Activated CD4-positive, alpha-beta T cell treated with anti-CD3 and anti-CD28 coated beads, Interleukin-2, amount 50 U/mL, for 48 hours (primary cell): Measurements from ENCODE around the gene TREX2.
A peak's percentile ranks its signal among the peaks of the same experiment; 100 is the strongest.

Experiments
- DNase-seq, 2 experiments: peaks; one replicate each; pipeline ENCODE4 v3.0.0-alpha.2; 2020

The TREX2 gene

DNA sequence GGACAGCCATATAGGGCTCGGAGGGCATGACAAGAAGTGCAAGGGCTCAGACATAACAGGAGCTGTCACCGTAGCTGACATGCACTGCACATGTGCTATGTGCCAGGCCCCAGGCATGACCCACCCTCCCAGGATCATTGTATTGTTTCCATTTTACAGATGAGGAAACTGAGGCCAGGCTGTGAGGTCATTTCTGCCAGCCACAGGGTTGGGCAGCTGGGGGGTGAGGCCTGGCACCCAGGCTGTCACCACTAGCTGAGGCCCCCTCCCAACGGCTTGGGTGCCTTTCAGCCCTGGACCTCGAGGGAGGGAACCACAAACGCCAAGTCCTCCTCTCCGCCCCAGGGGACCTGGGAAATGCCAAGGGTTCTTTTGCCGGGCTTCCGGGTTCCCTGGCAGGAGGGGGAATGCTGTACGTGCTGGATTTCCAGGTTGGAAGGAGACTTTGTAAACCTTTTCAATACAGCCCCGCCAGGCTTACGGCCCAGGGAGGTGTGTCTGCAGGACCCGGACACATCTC, 12.6 kb downstream of the TREX2 start:
- no peak for DNase-seq

DNA sequence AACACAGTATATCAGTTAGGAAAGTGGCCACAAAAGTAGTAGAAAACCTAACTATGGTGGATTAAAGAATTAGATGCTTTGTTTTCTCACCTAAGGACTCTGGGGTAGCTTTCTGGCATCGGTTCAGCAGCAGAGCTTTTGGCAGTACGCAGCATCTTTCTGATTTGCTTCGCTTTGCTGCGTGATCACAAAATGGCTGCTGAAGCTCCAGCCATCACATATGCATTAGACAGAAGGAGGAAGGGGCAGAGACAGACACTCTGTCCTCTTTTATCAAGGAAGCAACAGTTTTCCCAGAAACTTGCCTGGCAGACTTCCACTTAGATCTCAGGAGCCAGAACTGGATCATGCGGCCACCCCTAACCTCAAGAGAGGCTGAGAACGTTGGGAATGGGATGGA, 15.1 kb downstream of the TREX2 start:
- DNase-seq: no peak

DNA sequence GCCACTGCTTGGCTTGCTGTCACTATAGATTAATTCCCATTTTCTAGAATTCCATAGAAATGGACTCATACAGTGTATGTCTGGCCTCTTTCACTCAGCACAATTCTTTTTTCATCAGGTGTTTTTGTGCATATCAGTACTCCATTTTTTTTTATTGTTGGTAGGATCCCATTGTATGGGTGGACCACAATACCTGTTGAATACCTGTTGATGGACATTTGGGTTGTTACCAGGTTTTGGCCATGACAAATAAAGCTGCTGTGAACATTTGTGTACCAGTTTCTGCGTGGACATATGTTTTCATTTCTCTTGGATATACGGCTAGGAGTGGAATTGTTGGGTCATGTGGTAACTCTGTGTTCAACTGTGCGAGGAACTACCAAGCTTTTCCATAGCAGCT, 19.7 kb downstream of the TREX2 start:
- no peak for DNase-seq

DNA sequence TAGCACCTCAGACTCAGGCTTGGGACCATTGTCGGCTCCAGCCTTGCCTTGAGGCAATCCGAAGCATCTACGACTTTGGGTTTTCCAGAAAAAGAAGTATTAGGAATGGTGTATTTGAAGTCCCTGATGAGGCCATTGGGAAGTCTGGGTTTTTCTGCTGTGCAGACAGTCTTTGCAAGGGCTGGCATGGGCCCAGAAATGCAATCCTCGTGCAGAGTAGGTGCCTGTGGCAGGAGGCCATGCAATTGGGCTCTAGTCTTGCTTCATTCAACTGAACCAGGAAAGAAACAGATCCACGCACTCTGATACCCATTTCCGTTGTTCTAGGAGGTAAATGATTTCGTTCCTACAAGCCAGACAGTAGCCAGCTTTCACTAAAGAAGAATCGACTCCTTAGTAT, 22.2 kb downstream of the TREX2 start:
- no peak for DNase-seq

DNA sequence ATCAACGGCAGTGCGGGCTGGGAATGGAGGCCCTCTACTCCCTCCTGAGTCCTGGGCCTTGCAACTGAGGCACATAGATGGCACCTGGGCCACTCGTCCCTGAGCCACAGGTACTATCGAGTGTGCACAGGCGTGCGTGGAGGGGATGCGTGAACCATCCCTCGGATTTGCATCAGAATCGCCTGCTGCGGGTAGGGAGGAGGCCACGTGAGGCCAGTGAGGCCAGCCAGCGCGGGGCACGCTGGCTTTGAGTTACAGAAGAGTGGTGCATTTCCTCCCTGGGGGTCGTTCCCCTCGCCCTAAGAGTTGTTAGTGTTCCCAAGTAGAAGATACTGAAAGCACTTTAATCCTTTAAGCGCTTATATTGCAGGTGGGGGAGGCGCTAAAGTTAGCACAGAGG, 24.0 kb downstream of the TREX2 start:
- no peak for DNase-seq

DNA sequence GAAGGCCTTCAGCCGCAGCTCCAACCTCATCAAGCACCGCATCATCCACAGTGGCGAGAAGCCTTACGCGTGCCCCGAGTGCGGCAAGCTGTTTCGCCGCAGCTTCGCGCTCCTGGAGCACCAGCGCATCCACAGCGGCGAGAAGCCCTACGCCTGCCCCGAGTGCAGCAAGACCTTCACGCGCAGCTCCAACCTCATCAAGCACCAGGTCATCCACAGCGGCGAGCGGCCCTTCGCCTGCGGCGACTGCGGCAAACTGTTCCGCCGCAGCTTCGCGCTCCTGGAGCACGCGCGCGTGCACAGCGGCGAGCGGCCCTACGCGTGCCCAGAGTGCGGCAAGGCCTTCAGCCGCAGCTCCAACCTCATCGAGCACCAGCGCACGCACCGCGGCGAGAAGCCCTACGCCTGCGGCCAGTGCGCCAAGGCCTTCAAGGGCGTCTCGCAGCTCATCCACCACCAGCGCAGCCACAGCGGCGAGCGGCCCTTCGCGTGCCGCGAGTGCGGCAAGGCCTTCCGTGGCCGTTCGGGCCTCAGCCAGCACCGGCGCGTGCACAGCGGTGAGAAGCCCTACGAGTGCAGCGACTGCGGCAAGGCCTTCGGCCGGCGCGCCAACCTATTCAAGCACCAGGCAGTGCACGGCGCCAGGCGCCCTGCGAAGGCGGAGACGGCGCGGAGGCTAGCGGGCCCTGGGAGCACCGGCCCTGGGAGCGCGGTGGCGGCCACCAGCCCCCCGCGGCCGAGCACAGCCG, 24.8 kb downstream of the TREX2 start:
- DNase-seq: no peak

DNA sequence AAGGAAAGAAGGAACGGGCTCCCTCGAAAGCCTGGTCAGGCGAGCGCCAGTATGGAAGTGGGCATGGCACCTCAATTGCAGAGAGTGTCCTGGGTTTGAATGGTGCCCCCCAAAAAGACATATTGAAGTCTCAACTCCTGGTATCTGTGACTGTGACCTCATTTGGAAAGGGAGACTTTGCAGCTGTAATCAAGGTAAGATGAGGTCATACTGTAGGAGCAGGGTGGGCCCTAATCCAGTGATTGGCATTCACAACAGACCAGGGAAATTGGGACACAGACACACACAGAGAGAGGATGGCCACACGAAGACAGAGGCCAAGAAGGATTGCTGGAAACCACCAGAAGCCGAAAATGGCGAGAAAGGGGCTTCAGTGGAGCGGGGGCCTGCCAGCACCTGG, 28.2 kb downstream of the TREX2 start:
- no peak for DNase-seq

DNA sequence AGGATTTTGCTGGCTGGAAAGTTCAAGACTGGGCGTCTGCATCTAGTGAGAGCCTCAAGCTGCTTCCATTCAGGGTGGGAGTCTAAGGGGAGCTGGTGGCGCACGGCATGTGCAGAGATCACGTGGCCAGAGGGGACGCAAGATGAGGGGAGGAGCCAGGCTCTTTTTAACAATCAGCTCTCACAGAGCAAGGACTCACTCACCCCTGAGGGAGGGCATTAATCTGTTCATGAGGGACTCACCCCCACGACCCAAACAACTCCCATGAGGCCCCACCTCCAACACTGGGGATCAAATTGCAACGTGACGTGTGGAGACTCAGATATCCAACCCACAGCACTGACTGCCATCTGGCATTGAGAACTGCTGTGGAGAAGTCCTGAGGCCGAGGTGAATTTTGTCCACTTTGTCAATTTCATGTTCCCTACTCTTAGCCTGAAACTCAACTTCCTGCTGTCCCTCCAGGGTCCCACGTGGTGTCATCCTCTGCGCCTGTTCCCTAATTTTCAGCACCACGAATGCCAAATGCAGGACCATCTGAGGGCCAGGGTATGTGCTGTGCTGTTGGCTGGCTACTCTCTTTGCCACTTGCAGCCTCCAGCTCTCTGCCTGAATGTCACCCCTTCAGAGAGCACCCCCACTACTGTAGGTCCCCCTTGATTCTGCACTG, 28.9 kb downstream of the TREX2 start:
- DNase-seq: no peak

DNA sequence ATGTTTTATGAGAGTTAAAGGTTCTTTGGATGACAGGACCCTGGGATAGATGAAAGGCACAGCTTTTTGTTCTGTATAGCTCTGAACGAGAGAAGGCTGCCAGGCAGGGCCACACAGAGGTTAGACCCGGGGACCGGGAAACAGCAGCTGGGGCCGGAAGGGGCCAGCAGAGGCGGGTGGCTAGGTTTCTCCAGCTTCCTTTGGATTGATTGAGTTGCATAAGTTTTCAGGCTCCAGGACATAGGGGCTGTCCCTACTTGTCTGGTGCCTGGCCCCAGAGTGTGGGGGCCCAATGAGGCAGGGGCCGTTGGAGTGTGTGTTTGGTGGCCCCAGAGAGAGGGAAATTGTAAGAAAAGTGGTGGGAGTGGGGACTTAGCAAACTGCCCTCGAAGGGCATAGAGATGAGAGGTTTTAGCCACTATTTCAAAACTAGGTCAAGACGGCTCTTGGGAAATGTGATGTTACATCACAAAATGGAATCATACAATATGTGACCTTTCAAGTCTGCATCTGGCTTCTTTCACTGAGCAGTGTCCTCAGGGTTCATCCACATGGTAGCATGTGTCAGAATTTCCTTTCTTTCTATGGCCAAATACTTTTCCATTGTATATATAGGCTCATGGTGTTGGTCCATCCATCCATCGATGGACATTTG, 30.9 kb downstream of the TREX2 start:
- no peak for DNase-seq

DNA sequence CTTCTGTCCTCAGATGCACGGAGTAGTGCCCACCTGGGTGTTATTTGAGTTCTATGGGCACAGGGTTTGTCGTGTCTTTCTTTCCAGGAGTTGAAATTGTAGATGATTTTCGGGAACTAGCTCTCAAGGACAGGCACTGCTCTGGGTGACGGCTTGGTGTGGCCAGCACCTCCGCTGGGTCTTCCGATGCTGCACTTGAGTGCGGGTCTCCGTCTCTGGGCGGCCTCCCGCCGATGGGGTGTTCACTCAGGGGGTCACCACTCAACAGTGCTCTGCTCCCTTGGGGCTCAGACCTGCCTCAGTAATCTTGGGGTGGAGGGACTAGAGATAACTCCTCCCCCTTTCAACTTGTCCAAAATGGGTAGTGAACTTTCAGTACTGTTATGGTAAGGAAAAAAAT, 32.1 kb downstream of the TREX2 start:
- no peak for DNase-seq

DNA sequence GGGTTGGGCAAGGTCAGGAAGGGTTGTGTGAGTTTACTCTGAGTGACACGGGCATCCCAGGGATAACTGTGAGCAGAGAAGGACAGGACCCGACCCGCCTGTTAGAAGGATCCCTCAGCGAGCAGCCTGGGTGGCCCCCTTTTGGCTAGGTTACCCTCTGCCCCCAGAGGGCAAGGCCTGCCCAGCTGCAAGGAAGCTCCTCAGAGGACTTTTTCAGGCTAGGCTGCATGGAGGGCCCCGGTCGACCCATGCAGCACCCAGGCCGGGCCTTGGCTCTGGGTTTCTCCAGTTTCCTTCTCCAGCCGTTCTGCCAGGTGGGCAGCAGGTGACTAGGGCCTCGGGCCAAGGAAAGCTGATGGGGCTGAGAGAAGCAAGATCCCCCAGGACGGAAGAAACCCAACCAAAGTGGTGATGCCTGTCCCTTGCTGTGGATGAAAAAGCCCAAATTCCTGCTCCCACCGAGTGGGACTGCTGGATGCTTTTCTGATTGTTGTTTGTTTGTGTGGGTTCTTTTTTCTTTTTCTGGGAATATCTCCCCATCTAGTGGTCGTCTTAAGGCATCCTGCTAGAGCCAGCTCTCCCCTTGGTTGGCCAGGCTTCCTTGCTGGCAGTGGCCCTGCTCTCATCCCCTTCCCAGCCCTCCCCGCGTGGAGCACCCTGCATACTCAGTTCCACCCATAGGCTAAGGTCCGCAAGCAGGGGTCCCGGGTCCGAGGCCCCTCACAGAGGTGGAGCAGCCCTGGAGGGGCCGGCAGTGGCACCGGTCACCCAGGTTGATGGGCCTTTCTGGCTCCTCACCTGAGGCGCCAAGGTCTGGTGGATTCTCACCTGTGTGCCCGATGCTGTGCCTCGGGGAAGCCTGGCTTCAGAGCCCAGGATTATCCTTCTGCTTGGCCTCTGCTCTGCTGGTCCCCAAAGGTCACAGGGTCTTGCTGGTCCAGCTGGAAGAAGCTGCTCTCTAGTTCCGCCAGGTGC, 32.8 kb downstream of the TREX2 start:
- no peak for DNase-seq

DNA sequence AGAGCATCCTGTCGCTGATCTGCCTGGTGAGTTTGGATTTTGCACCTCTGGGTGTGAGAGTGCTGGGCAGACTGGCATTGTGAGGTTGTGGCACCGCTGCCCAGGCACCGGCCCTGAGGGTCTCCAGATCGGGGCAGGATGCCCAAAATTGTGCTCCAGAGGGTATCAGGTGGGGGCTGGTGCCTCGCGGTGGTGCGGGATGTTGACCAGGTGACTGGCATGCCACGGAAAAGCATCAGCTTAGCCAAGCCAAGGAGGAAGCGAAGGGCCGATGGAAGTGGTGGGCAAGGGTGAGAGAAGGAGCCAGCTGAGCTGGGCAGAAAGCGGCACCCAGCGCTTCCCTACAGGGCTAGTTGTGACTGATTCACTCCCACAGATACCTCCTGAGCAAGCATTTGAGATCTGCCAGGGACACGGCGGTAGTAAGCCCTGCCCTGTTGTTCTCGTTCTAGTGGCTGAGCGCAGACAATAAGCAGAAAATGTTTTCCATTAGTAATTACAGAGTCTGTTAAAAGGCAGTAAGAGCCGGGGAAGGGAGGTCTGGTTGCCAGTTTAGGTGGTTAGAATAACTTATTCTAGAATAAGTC, 33.8 kb downstream of the TREX2 start:
- DNase-seq: no peak

DNA sequence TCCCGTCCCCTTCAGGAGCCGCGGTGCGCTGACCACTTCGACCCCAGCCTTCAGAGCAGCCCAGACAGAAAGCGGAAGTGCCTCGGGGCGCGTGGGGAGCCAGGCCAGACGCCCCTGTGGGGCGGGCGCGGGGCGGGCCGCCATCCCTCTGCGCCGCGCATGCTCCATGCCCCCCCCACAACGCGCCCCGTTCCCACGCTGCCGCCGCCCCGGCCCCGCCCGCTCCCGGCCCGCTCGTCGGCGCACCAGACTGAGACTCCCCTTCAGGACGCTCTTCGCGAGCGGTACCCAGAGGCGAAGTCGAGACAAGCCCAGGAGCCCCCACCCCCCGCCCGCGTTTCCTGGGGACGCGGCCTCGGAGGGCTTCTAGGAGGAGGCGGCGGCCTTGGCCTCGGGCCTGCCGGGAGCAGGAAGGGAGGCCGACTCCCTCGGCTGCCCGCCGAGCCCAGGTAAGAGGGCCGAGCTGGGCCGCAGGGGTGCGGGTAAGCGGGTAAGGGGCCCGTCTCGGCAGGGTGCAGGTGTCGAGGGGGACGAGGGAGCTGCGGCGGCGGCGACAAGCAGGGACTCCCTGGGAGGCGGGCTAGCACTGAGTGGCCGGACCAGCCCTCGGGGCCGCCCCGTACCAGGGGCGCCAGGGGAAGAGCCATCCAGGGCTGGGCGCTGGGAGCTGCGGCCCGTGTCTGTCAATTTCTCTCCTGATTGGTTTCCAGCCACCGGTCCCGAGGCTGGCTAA, 34.4 kb downstream of the TREX2 start, which contains the start of gene ZFP92:
Gene ZFP92 (plus strand): TSS at position 218 of the 733 bp plus-strand sequence. CDS start 6,851 bp downstream, outside the sequence.
- peak; percentile 48 to 52 for DNase-seq

DNA sequence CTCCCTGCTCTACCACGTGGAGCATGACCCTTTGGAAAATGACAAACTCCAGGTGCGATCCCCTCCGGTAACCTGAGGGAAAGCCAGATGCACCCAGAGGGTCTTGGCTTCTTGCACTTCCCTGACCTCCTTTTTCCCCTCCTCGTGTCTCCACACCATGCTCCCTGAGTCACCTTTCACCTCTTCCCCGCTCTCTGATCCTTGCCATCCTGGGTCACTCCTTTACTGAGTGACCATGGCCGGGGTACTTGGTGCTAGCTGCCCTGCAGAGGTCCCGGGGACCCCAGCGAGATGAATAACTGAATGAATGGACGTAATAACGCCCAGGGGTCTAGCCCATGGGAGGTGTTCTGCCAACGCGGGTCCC, 35.0 kb downstream of the TREX2 start:
- DNase-seq: peak in 1 of 2 experiments; percentile 3

DNA sequence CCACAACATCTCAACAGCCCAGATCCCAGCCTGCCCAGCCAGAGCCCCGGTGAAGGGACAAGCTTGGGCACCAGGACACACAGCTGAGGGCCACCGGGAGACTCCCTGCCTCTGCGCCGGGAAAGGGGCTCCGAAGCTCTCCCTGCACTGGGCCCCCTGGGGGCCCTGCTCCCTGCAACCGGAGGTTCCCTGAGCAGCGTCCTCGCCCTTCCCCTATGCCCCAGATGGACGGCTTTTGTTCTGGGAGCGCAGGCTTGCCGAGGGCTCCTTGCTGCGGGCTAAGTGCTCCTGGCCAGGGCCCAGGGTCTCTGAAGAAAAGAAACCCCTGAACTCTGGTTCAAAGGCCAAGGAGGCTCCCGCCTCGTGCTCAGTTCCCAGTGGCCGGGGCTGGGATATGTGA, 35.5 kb downstream of the TREX2 start:
- no peak for DNase-seq

DNA sequence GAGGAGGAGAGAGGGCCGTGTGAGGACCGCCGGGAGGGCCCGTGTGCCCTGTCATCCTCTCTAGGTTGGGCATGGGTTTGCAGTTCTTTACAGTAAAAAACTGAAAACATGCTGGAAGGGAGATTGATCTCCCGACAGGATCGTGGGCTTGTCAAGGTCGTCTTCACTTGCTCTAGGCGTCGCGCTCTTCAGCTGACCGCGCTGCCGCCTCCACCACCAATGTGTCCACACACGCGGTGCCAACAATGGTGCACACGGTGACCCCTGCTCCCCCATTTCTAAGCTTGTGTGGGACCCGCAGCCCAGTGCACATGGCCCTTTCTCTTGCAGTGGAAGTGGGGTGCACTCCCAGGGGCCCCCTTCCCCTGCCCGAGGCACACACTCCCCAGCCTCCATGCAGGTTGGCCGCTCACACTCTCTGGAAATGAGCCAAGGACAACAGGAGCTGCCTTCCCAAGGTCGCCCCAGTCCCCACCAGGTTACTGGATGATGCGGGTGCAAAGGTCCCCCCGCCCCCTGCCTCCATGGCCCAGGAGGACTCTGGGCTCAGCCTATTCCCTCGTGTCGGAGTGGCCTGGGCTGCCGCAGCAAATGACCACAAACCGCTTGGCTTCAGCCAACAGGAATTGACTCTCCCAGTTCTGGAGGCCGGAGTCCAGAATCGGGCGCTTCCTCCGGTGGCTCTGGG, 36.3 kb downstream of the TREX2 start:
- DNase-seq: no peak

DNA sequence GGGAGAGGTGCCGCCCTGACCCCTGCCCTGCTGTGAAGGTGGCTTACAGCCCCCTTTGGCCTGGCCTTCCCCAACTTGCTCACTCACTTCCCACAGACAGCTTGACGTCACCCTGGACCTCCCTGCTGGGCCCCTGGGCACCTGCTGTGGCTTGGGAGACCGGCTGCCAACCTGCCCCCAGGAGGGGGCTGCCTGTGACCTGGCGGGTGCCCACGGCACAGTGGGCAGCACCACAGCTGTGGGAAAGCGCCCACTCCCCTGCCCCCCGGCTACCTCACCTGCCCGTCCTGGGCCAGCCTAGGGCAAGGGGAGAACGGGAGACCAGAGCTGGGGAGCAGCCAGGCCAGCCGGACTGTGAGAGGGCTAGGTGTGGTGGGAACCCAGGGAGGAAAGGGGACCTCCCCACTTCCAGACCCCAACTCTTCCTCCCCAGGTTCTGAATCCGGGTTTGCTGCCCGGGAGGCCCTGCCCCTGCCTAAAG, 36.9 kb downstream of the TREX2 start:
- DNase-seq: no peak

DNA sequence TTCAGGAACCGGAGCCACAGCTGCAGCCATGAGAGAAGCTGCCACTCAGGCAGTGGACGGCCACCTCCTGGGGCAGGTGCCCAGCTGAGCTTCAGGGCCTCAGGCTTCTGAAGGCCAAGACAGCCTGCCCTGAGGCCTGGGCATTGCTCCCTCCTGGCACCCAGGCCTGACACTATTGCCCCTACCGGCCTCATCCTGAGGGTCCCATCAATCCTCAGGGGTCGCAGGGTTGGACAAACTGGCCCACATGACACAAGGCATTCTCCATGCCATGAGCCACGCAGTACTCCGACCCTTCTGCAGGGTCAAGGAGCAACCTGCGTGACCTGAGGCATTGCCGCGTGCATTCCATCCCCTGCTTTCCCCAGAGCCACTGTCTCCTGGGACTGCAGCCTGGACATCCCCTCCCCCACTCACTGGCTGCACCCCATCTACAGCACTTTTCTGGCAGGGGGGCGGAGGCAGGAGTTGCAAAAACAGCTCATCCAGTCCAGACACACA, 37.6 kb downstream of the TREX2 start:
- no peak for DNase-seq

DNA sequence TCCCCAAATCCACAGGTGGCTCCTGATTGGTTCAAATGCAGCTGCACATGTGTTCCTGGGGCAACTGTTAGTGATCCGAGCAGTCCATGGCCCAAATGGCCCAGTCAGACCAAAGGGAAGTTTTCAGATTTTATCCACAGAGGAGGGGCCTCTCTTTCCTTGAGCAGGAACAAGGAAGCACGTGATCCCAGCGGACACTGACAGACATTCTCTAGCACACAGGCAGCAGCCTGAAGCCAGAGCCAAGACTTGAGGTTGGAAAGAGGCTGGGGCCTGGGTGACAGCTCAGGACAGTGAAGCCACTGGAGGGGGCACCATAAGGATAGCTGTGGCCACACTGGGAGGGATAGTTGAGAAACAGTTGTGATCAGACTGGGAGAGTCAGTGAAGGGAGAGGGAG, 38.1 kb downstream of the TREX2 start:
- DNase-seq: no peak

DNA sequence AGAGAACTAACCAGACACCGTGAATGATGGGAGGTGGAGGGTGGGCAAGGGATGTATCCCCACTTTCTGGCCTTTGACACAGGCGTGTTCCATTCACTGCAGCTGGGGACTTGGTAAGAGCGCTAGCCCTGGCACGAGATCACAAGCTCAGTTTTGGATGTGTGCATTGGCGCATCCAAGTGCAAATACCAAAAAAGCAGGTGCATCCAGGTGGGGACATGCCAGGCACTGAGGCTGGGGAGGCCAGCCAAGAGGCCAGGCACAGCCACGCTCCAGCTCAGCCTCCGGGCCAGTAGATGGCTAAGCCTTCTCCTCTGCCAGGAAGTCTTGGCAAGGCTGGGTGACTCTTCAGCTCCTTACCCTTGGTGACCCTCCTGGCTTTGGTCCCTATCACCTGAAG, 39.0 kb downstream of the TREX2 start:
- no peak for DNase-seq

DNA sequence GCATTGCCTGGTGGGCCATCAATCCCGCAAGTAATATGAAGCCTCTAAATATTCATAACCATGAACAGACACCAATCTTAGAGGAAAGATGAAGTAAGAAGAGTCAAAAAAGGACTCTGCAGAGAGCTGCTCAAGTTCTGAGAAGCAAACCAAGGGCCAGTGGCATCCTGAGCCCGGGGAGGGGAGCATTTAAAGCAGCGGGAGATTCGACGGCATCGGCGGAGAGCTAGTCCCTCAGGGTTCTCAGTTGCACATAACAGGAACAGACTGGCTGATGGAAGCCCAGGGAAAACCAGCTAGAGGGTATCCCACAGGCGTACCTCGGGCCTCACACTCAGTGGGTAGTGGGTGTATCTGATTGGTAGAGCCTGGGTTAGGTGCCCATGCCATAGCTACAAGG, 39.8 kb downstream of the TREX2 start:
- no peak for DNase-seq
